ENCODE results near the gene AKAP8L. TPM values are rescaled to one million over a fixed set of nuclear protein-coding genes. Genes with fewer than 3 reads are reported as not detected.

The AKAP8L gene
- total RNA-seq, 1 donor from 2014 or later, result 79.8 TPM

GRCh38 chr19:15372891-15373301 is 45.9 kb downstream of the AKAP8L start:
- no peak overlapping the region for H3K4me3 ChIP-seq (ENCODE audit: low read depth, low read length)
- peaks cover 9% of the 10 kb centered on the region for H3K36me3 ChIP-seq (ENCODE audit: control insufficient read depth, insufficient read depth, low read length)
- TF ChIP-seq CTCF (IDR thresholded peaks at IDR 0.05; ENCODE audit: insufficient read depth, low read length, poor library complexity, severe bottlenecking), result no peak
- no peak for DNase-seq (ENCODE audit: low read depth)
- H3K27me3 ChIP-seq (ENCODE audit: control insufficient read depth, insufficient read depth, low read length), result no peaks in the 10 kb centered on the region

GRCh38 chr19:15372470-15372869 is 46.3 kb downstream of the AKAP8L start:
- TF ChIP-seq CTCF (IDR thresholded peaks at IDR 0.05; ENCODE audit: insufficient read depth, low read length, poor library complexity, severe bottlenecking), result no peak
- H3K36me3 ChIP-seq (ENCODE audit: control insufficient read depth, insufficient read depth, low read length), result peaks cover 9% of the 10 kb centered on the region
- DNase-seq (ENCODE audit: low read depth), result no peak

GRCh38 chr19:15371786-15372380 is 46.9 kb downstream of the AKAP8L start:
- no peak for TF ChIP-seq CTCF (IDR thresholded peaks at IDR 0.05; ENCODE audit: insufficient read depth, low read length, poor library complexity, severe bottlenecking)
- no peak for DNase-seq (ENCODE audit: low read depth)
- H3K36me3 ChIP-seq (ENCODE audit: control insufficient read depth, insufficient read depth, low read length), result peaks cover 9% of the 10 kb centered on the region
- H3K27me3 ChIP-seq (ENCODE audit: control insufficient read depth, insufficient read depth, low read length), result no peaks in the 10 kb centered on the region
- no peak overlapping the region for H3K4me3 ChIP-seq (ENCODE audit: low read depth, low read length)

More at GRCh38 chr19:15372470-15372869, 46.3 kb downstream of the AKAP8L start:
- H3K4me3 ChIP-seq (ENCODE audit: low read depth, low read length), result no peak overlapping the region
- no peaks in the 10 kb centered on the region for H3K27me3 ChIP-seq (ENCODE audit: control insufficient read depth, insufficient read depth, low read length)

DNA sequence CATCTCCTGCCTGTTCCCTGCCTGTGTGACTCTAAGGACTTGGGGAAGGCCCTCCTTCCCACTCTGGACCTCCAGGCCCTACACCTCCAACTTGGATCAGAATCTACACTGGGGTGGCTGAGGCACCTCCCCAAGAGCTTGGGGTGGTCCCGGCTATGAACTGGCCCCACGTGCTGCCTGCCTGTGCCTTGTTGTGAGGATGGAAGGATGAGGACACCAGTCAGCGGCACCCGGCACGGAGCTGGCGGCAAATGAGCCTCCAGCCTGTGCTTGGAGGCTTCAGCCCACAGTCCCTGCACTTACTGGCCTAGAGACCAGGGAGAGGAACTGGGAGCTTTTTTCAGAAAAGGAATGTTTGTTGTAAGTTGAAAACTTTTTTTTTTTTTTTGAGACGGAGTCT is 47.7 kb downstream of the AKAP8L start:
- H3K4me3 ChIP-seq (ENCODE audit: low read depth, low read length), result no peak overlapping the region
- H3K27me3 ChIP-seq (ENCODE audit: control insufficient read depth, insufficient read depth, low read length), result no peaks in the 10 kb centered on the region
- TF ChIP-seq CTCF (IDR thresholded peaks at IDR 0.05; ENCODE audit: insufficient read depth, low read length, poor library complexity, severe bottlenecking), result no peak
- peaks cover 9% of the 10 kb centered on the region for H3K36me3 ChIP-seq (ENCODE audit: control insufficient read depth, insufficient read depth, low read length)
- DNase-seq (ENCODE audit: low read depth), result no peak

GRCh38 chr19:15369594-15369891 is 49.2 kb downstream of the AKAP8L start:
- no peaks in the 10 kb centered on the region for H3K27me3 ChIP-seq (ENCODE audit: control insufficient read depth, insufficient read depth, low read length)
- H3K4me3 ChIP-seq (ENCODE audit: low read depth, low read length), result no peak overlapping the region
- TF ChIP-seq CTCF (IDR thresholded peaks at IDR 0.05; ENCODE audit: insufficient read depth, low read length, poor library complexity, severe bottlenecking), result no peak
- no peak for DNase-seq (ENCODE audit: low read depth)
- H3K36me3 ChIP-seq (ENCODE audit: control insufficient read depth, insufficient read depth, low read length), result peaks cover 9% of the 10 kb centered on the region

All from kidney epithelial cell (primary cell).